ENCODE measurements around the gene TMEM232.

DNA sequence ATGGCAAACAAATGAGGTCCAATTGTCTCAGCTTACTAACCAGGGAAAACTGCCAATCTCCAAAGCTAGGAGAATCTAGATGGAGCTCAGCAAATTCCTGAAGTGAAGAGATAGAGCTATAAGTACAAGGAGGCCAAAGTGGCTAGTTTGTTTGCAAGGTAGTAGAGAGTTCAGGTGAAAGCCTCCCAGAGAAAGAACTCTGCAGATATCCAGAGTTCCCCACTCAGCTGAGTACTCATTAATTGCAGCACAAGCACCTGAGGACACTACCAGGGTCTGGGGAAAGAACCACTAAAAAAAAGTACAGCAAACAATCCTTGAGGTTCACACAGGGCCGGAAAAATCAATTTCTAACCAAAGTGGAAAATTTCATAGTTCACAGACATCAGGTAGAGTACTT, 250.9 kb downstream of the TMEM232 start:
- TF ChIP-seq CTCF (conservative IDR thresholded peaks at IDR 0.05) (no peak), ZFX (IDR thresholded peaks at IDR 0.05) (no peak)
